Measurements from ENCODE around the gene PTCD3.

Gene PTCD3

GRCh38 chr2:86142436-86143257, 36.6 kb downstream of the PTCD3 start:
- in situ Hi-C loops (cut with HindIII; ENCODE audit: low sequenced_read_pairs), result no loop called here

DNA sequence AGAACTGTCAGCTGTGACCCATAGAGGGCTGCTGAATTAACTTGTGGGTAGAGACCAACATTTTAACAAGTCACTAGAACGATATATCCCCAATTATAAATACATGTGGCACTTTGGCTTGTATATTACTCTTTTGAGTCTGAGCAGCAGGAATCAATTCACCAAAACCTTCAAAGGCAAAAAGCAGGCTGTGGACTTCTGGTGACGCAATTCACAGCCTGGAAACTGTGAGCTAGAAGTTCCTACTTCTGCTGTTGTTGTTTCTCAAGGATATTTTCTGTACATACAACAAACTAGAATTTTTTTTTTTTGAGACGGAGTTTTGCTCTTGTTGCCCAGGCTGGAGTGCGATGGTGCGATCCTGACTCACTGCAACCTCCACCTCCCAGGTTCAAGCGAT, 37.3 kb downstream of the PTCD3 start:
- in situ Hi-C loops (cut with HindIII; ENCODE audit: low sequenced_read_pairs), result no loop called here

DNA sequence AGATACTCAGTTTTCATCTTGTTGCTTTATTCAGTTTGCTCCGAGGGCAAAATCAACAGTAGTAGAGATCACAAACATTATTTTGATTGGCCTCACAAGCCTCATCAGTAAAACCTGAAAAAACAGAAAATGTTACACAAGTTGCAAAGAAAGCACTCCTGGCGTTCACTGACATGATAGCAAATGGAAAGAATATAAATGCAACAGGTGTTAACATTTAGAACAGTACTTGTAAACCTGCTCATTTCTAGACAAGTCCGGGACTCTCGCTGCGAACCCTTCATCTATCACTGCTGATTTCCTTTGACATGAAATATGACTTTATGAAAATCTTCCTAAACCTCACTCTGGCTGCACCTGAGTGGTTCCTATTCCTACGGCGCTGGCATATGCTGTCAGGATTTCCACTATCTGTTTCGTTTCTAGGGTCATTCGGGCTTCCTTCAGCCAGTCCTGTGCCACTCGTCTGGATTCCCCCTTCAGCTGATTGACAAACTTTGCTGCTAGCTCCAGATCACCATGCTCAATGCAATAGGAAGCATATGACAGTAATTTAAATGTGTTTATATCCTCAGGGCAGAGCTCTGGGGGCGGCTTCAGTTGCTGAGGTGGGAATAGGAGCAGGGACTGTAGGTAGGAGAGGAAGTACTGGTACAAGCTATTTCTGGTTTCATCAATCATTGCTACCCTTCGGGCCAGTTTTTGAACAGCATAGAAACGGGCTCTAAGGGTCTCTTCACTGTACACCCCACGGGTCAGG, 38.1 kb downstream of the PTCD3 start:
- in situ Hi-C loops (cut with HindIII; ENCODE audit: low sequenced_read_pairs), result no loop called here

- in situ Hi-C loops (cut with HindIII; ENCODE audit: low sequenced_read_pairs), result no loop called here
Measured at GRCh38 chr2:86147793-86148192, 41.8 kb downstream of the PTCD3 start.

GRCh38 chr2:86150502-86150901, 44.5 kb downstream of the PTCD3 start:
- in situ Hi-C loops (cut with HindIII; ENCODE audit: low sequenced_read_pairs), result no loop called here

DNA sequence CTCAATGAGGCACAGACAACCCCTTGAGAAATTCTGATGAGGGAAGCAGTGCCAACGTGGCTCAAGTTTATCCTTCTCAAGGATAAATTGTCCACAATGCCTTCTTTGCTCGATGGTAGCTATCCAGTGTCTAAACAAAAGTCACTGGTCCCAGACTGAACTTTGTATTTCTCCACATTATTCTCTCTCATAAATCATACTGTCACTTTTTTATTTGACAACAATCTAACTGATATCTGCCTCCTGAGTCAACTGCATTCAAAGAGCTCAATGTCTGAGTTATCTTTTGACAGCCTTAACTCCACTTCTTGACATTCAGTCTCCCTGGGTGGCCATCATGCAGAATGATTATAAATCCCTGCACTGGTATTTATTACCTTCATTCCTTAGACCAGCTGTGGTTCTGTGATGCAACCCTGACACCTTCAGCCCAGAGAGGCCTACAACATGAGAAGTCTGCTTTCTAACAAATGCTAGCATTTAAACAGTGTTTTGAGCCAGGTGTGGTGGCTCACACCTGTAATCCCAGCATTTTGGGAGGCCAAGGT, 51.0 kb downstream of the PTCD3 start:
- in situ Hi-C loops (cut with HindIII; ENCODE audit: low sequenced_read_pairs), result no loop called here

GRCh38 chr2:86158286-86158685, 52.3 kb downstream of the PTCD3 start:
- in situ Hi-C loops (cut with HindIII; ENCODE audit: low sequenced_read_pairs), result no loop called here

- in situ Hi-C loops (cut with HindIII; ENCODE audit: low sequenced_read_pairs), result no loop called here
Measured at GRCh38 chr2:86160156-86160952, 54.3 kb downstream of the PTCD3 start.

- in situ Hi-C loops (cut with HindIII; ENCODE audit: low sequenced_read_pairs), result no loop called here
Measured at GRCh38 chr2:86170449-86170848, 64.4 kb downstream of the PTCD3 start.

DNA sequence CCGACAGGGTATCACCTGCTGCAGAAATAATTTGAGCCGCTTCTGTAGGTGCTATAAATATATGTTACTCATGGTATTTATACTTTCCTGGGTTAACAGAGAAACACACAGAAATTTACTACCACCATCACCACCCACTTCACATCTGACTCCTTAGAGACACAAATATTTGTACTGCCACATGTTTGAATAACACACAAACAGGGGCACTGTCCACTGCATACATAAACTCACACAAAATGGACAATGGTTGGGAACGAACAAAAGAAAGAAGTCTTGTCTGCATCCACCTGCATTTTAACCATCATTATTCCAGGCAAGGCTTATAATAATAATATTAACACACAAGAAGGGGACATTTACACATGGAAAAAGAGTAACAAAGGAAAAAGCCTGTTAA, 65.3 kb downstream of the PTCD3 start:
- in situ Hi-C loops (cut with HindIII; ENCODE audit: low sequenced_read_pairs), result no loop called here

DNA sequence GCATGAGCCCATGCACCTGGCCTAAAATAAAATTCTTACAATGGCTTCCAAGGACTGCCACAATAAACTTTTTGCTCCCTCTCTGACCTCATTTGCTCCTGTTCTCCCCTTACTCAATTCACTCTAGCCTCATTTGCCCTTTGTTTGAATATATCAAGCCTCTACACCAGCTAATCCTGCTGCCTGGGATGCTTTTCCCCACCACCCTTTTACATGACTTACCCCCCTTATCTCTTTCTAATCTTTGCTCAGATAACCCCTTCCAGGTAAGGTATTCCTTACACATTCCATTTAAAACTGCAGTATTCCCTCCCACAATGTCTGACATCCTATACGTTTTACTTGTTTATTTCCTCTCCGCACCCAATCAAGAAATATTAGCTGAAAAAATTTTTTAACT, 66.6 kb downstream of the PTCD3 start:
- in situ Hi-C loops (cut with HindIII; ENCODE audit: low sequenced_read_pairs), result no loop called here

- in situ Hi-C loops (cut with HindIII; ENCODE audit: low sequenced_read_pairs), result no loop called here
Measured at GRCh38 chr2:86174445-86174844, 68.4 kb downstream of the PTCD3 start.

GRCh38 chr2:86175828-86176227, 69.8 kb downstream of the PTCD3 start:
- in situ Hi-C loops (cut with HindIII; ENCODE audit: low sequenced_read_pairs), result no loop called here

GRCh38 chr2:86176597-86176996, 70.6 kb downstream of the PTCD3 start:
- in situ Hi-C loops (cut with HindIII; ENCODE audit: low sequenced_read_pairs), result no loop called here

- in situ Hi-C loops (cut with HindIII; ENCODE audit: low sequenced_read_pairs), result no loop called here
Measured at GRCh38 chr2:86185517-86186212, 79.6 kb downstream of the PTCD3 start.

DNA sequence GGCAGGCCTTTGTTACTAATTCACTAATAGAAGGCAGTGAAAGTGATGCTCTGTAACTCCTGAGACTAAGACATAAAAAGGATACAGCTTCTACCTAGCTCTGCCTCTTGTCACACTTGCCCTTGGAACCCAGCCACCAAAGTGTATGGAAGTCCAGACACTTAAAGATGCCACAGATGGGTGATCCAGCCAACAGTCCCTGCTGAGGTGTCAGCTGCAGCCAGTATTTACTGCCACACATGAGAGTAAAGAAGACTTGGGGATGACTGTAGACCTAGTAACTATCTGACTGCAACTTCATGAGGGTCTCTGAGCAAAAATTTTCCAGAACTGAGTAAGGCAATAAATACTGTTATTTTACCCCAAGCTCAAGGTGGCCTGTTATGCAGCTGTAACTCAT, 80.4 kb downstream of the PTCD3 start:
- in situ Hi-C loops (cut with HindIII; ENCODE audit: low sequenced_read_pairs), result no loop called here

- in situ Hi-C loops (cut with HindIII; ENCODE audit: low sequenced_read_pairs), result no loop called here
Measured at GRCh38 chr2:86189782-86190416, 83.9 kb downstream of the PTCD3 start.

All from DLD1 (cell line).